ENCODE data around the gene ARHGEF10L.
"Not testable (repeated sequence)": the region's sequence is repeated elsewhere in the genome, so short reads cannot be mapped to it uniquely, and the experiment has no call there.

The ARHGEF10L gene, protein sequence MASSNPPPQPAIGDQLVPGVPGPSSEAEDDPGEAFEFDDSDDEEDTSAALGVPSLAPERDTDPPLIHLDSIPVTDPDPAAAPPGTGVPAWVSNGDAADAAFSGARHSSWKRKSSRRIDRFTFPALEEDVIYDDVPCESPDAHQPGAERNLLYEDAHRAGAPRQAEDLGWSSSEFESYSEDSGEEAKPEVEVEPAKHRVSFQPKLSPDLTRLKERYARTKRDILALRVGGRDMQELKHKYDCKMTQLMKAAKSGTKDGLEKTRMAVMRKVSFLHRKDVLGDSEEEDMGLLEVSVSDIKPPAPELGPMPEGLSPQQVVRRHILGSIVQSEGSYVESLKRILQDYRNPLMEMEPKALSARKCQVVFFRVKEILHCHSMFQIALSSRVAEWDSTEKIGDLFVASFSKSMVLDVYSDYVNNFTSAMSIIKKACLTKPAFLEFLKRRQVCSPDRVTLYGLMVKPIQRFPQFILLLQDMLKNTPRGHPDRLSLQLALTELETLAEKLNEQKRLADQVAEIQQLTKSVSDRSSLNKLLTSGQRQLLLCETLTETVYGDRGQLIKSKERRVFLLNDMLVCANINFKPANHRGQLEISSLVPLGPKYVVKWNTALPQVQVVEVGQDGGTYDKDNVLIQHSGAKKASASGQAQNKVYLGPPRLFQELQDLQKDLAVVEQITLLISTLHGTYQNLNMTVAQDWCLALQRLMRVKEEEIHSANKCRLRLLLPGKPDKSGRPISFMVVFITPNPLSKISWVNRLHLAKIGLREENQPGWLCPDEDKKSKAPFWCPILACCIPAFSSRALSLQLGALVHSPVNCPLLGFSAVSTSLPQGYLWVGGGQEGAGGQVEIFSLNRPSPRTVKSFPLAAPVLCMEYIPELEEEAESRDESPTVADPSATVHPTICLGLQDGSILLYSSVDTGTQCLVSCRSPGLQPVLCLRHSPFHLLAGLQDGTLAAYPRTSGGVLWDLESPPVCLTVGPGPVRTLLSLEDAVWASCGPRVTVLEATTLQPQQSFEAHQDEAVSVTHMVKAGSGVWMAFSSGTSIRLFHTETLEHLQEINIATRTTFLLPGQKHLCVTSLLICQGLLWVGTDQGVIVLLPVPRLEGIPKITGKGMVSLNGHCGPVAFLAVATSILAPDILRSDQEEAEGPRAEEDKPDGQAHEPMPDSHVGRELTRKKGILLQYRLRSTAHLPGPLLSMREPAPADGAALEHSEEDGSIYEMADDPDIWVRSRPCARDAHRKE (N-terminal part only)

DNA sequence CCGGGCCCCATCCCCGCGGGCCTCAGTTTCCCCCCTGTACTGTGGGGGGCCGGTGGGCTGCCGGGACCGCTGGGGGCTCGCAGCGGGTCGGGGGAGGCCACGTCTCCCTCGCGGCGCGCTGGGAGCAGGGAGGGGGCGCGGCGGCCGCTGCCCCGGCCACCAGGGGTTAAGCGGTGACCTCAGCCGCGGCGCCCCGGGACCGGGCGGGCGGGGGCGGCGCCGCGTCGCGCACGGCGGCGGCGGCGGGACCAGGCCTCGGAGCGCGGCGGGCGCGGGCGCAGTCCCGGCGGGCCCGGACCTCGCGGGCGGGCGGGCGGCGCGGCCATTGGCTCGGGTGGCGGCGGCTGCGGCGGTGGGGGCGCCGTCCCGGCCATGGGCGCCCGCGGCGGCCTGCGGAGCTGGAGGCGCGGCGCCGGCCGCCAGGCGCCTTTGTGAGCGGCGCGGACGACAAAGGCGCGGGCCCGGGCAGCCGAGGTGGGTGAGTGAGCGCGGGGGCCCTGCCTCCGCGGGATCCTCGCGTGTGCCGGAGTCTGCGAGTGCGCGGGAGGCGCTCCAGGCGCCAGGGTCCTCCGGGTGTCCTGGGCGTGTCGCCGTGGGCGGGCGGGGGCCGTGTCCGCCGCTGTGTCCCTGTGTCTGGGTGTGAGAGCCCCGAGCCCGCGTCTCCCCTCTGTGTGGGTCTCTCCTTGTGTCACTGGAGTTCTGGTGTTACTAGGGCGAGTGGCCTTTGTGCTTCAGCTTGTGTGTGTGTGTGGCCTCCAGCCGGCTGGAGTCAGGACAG lies at the start of gene ARHGEF10L:
Gene ARHGEF10L, plus strand, starts transcription at position 222 of the 778 bp plus-strand sequence. CDS start 40,898 bp downstream, outside the sequence.
- DNase-seq (ENCODE audit: low read depth) = no peak

DNA sequence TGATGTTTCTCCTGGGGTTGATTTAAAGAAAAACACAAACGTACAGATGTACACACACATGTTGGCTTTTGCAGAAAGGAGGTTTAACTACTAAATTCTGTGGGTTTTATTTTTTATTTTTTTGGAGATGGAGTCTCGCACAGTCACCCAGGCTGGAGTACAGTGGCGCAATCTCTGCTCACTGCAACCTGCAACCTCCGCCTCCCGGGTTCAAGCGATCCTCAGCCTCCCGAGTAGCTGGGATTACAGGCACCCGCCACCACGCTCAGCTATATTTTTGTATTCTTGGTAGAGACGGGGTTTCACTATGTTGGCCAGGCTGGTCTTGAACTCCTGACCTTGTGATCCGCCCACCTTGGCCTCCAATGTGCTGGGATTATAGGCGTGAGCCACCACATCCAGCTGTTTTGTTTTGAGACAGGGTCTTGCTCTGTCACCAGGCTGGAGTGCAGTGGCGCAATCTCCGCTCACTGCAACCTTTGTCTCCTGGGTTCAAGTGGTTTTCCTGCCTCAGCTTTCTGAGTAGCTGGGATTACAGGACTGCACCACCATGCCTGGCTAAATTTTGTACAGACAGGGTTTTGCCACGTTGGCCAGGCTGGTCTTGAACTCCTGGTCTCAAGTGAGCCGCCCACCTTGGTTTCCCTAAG lies 49.6 kb upstream of the ARHGEF10L start:
- not testable (repeated sequence) for DNase-seq (ENCODE audit: low read depth)

DNA sequence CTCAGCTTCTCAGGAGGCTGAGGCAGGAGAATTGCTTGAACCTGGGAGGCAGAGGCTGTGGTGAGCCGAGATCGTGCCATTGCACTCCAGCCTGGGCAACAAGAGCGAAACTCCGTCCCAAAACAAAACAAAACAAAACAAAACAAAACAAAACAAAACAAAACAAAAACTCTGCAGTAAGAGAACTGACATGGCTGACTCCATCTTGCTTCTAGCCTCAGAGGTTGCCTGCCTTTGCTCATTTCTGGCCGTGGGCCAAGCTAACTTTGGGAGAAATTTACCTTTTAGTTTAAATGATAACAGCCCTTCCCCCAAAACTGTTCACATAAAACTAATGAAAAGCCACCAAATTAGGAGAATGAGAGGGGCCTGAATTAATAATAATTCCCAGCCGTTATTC lies 48.8 kb upstream of the ARHGEF10L start:
- DNase-seq (ENCODE audit: low read depth) = not testable (repeated sequence)

DNA sequence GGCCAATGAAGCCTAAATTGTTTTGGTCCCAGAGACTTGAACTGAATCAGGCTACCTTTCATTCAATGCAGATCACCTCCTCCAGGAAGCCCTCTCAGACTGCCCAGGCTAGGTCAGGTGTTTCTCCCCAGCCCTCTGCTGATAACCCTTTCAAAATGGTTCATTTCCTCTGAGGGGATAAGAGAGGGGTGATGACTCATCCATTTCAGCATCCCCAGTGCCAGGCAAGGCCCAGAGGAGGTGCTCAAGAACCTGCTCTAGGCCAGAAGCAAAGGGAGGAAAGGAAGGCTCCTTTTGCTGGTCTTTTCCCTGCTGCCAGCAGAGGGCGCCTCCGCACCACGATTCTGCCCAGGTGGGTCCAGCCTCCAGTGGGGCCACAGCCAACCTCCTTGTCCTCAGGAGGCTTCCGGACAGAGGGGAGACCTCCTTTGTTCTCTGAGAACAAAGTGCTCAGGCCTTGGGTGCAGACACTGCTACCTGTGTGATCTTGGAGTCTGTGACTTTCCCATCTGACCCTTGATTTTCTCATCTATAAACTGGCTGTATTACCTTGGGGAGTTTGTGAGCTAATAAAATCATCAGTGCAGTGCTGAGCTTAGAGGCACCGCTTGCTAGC lies 45.3 kb upstream of the ARHGEF10L start:
- DNase-seq (ENCODE audit: low read depth) = peak; percentile 59

DNA sequence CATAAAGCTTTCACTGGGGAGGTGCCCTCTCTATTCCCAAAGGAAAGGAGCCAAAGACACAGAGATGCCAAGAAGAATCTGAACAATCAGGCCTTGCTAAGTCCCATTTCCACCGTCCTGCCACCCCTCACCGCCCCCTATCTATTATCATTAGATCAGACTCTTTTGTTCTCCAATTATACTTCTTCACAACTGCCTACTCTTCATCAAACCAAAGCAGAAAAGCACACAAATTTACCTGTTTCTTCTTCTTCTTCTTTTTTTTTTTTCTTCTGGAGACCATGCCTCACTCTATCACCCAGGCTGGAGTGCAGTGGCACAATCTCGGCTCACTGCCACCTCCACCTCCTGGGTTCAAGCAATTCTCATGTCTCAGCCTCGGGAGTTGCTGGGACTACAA lies 43.1 kb upstream of the ARHGEF10L start:
- DNase-seq (ENCODE audit: low read depth) = no peak

DNA sequence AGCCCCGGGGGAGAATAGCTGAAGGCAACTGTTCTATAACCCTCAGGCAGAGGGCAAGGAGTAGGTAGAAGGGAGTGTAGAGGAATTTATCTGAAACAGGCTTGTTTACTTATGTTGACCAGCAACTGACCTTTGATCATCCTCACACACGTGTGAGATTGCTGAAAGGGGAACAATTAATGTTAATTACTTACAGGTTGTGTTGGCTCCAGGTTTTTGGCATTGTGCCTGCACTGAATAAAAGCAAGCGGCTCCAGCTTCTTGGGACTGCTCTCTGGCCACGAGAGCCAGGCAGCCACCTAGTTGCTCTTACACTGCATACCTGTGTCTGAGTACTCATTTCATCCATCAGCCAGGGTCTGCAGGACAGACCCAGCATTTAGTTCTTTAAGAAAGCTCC lies 41.3 kb upstream of the ARHGEF10L start:
- DNase-seq (ENCODE audit: low read depth) = no peak

DNA sequence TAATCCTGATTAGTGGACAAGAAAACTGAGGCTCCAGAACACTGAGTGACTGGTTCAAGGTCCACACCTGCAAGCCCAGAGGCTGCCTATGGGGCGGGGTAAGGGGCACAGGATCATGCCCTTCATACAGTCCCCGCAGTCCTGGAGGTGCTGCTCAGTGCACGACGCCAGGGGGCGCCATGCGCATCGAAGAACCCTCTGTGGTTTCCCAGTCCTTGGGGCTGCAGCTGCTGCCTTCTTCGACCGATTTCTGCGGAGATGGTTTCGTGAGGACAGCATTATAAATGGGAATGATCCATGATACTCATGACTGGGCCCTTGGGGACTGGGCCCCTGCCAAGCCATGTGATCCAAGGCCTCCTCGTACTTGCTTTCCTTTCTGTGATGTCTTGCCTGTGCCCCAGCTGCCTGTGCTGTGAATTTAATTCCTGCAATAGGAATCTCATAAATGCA lies 37.1 kb upstream of the ARHGEF10L start:
- peak; percentile 14 for DNase-seq (ENCODE audit: low read depth)

DNA sequence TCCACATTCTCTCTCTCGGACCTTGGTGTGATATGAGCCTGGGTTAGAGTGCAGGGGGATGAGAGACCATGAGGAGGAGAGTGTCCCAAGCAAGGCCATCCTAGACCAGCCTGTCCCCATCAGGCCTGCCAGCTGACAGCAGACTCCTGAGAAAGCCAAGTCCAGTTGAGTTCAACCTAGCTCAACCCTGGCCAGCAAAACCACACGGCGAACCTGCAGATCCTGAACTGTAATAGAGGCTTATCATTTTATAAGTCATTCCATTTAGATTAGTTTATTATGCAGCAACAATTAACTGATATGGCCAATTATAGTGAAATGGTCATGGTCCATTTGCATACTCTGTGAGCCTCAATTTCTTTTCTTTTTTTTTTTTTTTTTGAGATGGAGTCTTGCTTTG lies 36.4 kb upstream of the ARHGEF10L start:
- no peak for DNase-seq (ENCODE audit: low read depth)

DNA sequence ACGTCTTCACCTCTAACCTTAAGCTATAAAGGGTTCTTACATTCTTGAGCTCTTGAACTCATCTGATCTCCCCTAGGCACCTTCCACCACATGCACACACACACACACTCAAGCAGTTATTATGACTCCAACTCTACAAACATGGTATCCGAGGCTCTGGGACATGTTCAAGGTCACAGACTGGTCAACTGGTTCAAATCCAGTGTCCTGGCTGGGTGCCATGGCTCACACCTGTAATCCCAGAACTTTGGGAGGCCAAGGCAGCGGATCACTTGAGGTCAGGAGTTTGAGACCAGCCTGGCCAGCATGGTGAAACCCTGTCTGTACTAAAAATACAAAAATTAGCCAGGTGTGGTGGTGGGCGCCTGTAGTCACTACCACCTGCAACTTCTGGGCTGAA lies 32.3 kb upstream of the ARHGEF10L start:
- DNase-seq (ENCODE audit: low read depth) = not testable (repeated sequence)

DNA sequence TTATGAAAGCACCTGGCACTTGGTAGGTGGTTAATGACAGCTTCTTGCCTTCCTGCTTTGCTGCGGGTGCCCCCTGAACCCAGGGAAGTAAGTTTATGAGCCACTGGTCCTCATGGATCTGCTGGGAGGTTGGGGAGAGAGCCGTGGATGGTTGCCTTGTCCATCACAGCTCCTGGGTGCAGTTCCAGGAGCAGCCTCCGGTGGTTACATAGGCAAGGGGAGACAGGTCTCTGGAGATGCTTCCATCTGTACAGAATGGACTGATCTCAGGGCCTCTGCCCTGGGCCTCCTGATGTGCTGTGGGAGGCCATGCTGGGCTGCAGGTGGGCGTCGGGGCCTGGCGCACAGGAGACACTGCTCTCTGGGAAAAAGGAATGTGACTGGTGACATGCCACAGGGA lies 31.6 kb upstream of the ARHGEF10L start:
- no peak for DNase-seq (ENCODE audit: low read depth)

DNA sequence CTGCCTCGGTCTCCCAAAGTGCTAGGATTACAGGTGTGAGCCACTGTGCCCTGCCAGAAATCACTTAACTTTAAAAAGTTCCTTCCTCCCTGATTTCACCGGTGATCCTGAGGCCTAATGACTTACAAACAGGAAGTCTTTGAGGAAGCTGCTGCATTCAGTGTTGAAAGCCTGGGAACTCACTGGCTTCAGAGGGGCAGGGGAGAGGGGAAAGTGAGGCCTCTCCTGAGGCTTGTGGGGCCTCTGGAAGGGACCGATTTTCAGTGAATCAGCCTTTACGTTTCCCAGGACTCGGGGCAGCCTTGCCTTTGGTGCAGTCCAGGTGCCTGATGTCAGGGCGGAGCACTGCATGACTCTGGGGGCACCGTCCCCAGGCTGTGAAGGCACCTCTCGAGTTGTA lies 30.1 kb upstream of the ARHGEF10L start:
- no peak for DNase-seq (ENCODE audit: low read depth)

DNA sequence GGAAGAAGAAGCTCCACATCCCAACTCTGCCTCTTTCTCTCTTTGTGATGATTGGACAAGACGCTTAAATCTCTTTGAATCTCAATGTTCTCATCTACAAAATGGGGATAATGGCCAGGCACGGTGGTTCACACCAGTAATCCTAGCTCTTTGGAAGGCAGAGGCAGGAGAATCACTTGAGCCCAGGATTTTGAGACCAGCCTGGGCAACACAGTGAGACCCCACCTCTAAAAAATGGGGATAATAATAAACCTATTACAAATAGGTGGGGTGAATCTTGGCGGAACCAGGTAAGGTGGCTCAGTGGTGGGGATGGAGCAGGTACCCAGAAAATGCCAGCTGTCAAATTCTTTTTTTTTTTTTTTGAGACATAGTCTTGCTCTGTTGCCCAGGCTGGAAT lies 29.4 kb upstream of the ARHGEF10L start:
- no peak for DNase-seq (ENCODE audit: low read depth)

DNA sequence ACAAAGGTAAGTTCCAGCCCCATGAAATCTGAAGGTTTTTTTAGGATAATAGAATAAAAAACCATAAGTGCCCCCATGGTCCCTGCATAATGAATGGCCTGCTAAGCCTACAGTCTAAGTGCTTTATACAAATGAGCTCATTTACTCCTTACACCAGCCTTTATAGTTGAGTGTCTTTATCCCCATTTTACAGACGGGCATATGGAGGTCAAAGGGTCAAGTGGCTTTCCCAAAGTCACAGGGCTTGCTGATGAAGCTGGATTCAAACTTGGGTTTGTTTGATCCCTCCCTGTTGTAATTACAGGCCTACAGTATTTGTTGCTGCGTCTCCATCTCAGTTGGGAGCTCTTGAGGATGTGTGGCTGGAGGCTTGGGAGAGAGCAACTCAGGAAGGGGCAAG lies 28.3 kb upstream of the ARHGEF10L start:
- DNase-seq (ENCODE audit: low read depth) = no peak

DNA sequence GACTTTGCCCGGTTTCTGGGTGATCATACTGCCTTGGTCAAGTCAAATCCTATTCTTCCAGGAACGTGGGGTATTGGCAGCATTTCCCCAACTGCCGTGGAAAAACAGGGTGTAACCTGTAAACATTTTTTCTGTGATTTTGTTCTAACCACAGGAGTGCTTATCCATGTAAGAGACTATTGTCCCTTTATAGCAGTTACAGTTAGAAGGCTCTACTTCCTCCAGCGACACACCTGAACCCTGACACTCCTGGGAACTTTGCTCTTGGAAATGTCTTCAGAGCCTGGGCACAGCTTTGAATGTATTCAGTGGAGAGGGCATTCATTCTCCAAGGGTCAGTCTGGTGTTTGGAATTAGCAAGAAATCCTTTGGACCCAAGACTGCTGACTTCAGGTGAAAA lies 26.4 kb upstream of the ARHGEF10L start:
- DNase-seq (ENCODE audit: low read depth) = no peak

DNA sequence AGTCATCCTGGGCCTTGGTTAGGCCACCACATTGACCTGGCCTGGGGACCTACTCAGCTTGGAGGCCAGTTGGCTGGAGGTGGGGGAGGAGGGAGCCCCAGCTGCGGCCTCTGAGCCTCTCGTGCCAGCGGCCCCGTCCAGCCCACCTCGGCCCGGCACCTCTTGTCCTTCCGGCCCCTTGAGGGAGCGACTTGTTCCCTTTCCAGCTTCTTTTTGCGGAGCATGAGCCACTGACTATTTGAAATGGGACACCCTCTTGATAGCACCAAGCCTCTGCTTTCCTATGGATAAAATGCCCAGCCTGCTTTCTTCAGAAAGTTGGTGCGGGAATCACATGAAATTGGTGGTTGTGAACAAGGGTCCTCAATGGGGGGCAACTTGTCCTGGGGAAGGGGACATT lies 24.7 kb upstream of the ARHGEF10L start:
- DNase-seq (ENCODE audit: low read depth) = no peak

DNA sequence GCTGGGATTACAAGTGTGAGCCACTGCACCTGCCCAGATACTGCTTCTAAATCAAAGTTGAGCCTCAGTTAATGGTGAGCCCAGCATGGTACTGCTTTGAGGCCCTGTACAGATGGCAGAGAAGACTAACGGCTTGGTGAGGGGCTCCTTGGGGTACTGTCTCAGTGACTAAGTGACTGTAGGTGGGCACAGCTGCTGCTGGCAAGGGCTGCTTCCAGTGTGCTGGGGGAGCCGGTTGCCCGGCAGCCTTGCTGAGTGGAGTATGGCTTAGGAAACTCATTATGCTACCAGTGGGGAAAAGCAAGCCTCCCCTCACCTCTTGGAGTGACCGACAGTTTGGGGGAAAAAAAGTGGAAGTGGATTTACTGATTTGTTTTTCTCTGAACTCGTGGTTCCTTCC lies 23.6 kb upstream of the ARHGEF10L start:
- DNase-seq (ENCODE audit: low read depth) = no peak

DNA sequence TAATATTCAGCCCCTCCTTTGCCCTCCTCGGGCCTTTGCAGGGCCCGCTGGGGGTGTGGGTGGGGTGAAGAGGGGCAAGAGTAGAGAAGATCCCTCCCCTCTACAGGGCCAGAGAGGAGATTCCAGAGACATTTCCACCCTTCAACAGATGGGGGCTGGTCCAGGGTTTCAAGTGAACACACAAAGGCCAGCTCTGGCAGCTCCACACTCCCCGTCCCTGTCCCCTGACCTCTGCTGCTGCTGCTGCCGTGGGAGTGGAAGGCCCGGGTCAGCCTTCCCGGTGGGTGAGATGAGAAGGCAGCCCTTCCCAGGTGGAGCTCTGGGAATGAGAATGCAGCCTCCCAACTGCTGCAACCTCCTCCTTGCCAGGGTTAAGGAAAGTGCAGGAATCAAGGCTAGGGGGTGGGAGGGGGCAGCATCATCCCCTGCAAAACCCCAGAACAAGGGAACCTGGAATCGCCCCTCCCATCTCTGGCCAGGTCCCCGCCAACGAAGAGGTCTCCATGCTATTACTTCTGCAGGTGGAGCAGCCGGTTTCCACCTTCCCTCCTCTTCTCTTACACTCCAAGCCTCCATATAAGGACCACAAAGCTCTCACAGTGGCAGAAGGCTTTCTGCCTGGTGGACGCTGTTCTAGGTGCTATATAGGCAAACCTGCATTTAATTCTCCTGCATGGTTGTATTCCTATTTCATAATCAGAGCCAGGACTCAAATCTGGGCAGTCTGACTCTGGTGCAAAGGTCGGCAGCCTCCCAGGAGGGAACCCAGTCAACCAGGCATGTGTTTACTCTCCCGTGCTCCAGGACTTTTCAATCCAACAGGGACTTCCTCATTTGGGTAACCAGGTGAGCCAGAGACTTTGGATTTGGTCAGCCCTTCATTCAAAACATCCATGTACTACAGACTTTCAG lies 22.9 kb upstream of the ARHGEF10L start:
- no peak for DNase-seq (ENCODE audit: low read depth)

DNA sequence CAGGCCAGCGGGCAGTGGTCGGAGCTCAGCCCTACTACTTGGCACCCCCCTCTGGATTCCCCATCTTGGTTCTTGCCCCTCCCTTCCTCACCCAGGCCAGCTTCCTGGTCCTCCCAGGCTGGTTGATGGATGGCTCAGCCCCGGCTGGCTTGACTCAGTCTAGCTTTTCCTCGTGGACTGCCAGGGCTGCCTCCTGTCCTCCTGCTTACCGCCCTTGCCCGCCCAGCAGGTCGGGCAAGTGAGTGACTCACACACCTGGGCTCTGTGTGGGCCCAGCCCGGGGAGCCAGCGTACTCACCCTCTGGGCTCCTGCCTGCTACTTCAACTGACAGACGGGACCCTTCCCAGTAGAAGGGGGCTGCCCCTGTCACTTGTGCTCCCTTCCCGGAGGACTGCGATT lies 19.5 kb upstream of the ARHGEF10L start:
- no peak for DNase-seq (ENCODE audit: low read depth)

Data from activated T-cell treated with anti-CD3 and anti-CD28 coated beads for 24 hours (primary cell).